ENCODE measurements around the gene CENPO. TPM values are rescaled to one million over a fixed set of nuclear protein-coding genes. Genes with fewer than 3 reads are reported as not detected.

Gene CENPO
- total RNA-seq, 1 experiment from 2014 or later, result 54.8 TPM

GRCh38 chr2:24768013-24768412 is 25.2 kb upstream of the CENPO start:
- Mint-ChIP-seq H3K4me3 (ENCODE audit: unreplicated experiment) (no peak overlapping the region), H3K9me3 (ENCODE audit: unreplicated experiment) (no peaks in the 10 kb centered on the region), H3K27ac (ENCODE audit: unreplicated experiment) (no peak overlapping the region), H3K27me3 (ENCODE audit: insufficient read depth, unreplicated experiment) (no peaks in the 10 kb centered on the region), H3K36me3 (ENCODE audit: insufficient read depth, unreplicated experiment) (peaks cover 43% of the 10 kb centered on the region), H3K4me1 (ENCODE audit: low read depth, unreplicated experiment) (peaks cover 26% of the 10 kb centered on the region)
- CTCF ChIA-PET, result no interaction called here
- POLR2A ChIA-PET, result no interaction called here
- DNase-seq, result peak in 1 of 2 experiments; percentile 42
- no peak for TF ChIP-seq CTCF (IDR thresholded peaks at IDR 0.05; ENCODE audit: insufficient read depth in 1 of 2, low read depth in 1 of 2, low read length in 1 of 2, severe bottlenecking in 1 of 2, unreplicated experiment in 1 of 2)
- H3K36me3 ChIP-seq (ENCODE audit: control insufficient read depth, insufficient read depth, low read length), result peaks cover 5% of the 10 kb centered on the region
- H3K9me3 ChIP-seq, result peaks cover 4% of the 10 kb centered on the region; the same call in 1 of the 2 replicates
- H3K4me1 ChIP-seq, result peaks cover 38% of the 10 kb centered on the region
- intact Hi-C loops (cut with micrococcal nuclease; ENCODE audit: unreplicated experiment), result no loop called here
- no peaks in the 10 kb centered on the region for H3K27me3 ChIP-seq (replicated peaks; ENCODE audit: control insufficient read depth, insufficient read depth, low read length)
- no TSS peak for BruUV-seq (replicated peaks)
- H3K4me3 ChIP-seq (ENCODE audit: low read depth, low read length), result no peak overlapping the region

- no peaks in the 10 kb centered on the region for H3K27me3 ChIP-seq (replicated peaks; ENCODE audit: control insufficient read depth, insufficient read depth, low read length)
- no peak for TF ChIP-seq CTCF (IDR thresholded peaks at IDR 0.05; ENCODE audit: insufficient read depth in 1 of 2, low read depth in 1 of 2, low read length in 1 of 2, severe bottlenecking in 1 of 2, unreplicated experiment in 1 of 2)
- POLR2A ChIA-PET, result no interaction called here
- CTCF ChIA-PET, result no interaction called here
- Mint-ChIP-seq H3K36me3 (ENCODE audit: insufficient read depth, unreplicated experiment) (peaks cover 43% of the 10 kb centered on the region), H3K4me3 (ENCODE audit: unreplicated experiment) (no peak overlapping the region), H3K27me3 (ENCODE audit: insufficient read depth, unreplicated experiment) (no peaks in the 10 kb centered on the region), H3K4me1 (ENCODE audit: low read depth, unreplicated experiment) (peaks cover 29% of the 10 kb centered on the region), H3K9me3 (ENCODE audit: unreplicated experiment) (no peaks in the 10 kb centered on the region), H3K27ac (ENCODE audit: unreplicated experiment) (no peak overlapping the region)
- peaks cover 36% of the 10 kb centered on the region for H3K4me1 ChIP-seq
- H3K4me3 ChIP-seq (ENCODE audit: low read depth, low read length), result no peak overlapping the region
- peaks cover 5% of the 10 kb centered on the region for H3K36me3 ChIP-seq (ENCODE audit: control insufficient read depth, insufficient read depth, low read length)
- DNase-seq, result no peak
- H3K9me3 ChIP-seq, result peaks cover 4% of the 10 kb centered on the region; the same call in 1 of the 2 replicates
- BruUV-seq (replicated peaks), result TSS peak; percentile 20
- intact Hi-C loops (cut with micrococcal nuclease; ENCODE audit: unreplicated experiment), result no loop called here
Observed at GRCh38 chr2:24768601-24769000, 24.6 kb upstream of the CENPO start.

- BruUV-seq (replicated peaks), result no TSS peak
- POLR2A ChIA-PET, result interaction anchor here (0.6 kb wide), 1 partner anchor 22 kb away, joined by 3 read pairs; the partner anchor contains the start of genes CENPO and PTRHD1
- Mint-ChIP-seq H3K27ac (ENCODE audit: unreplicated experiment) (peak overlapping the region; percentile 83), H3K4me3 (ENCODE audit: unreplicated experiment) (peak overlapping the region; percentile 31), H3K36me3 (ENCODE audit: insufficient read depth, unreplicated experiment) (peaks cover 24% of the 10 kb centered on the region), H3K4me1 (ENCODE audit: low read depth, unreplicated experiment) (peaks cover 39% of the 10 kb centered on the region), H3K9me3 (ENCODE audit: unreplicated experiment) (peaks cover under 1% of the 10 kb centered on the region), H3K27me3 (ENCODE audit: insufficient read depth, unreplicated experiment) (no peaks in the 10 kb centered on the region)
- H3K36me3 ChIP-seq (ENCODE audit: control insufficient read depth, insufficient read depth, low read length), result peaks cover 5% of the 10 kb centered on the region
- intact Hi-C loops (cut with micrococcal nuclease; ENCODE audit: unreplicated experiment), result loop anchor here (1.0 to 2.0 kb wide), 2 partner anchors 8 to 22 kb away; partner anchors contain the start of genes CENPO and PTRHD1
- H3K9me3 ChIP-seq, result peaks cover 4% of the 10 kb centered on the region; the same call in 1 of the 2 replicates
- peaks cover 35% of the 10 kb centered on the region for H3K4me1 ChIP-seq
- no peak for TF ChIP-seq CTCF (IDR thresholded peaks at IDR 0.05; ENCODE audit: insufficient read depth in 1 of 2, low read depth in 1 of 2, low read length in 1 of 2, severe bottlenecking in 1 of 2, unreplicated experiment in 1 of 2)
- no peak overlapping the region for H3K4me3 ChIP-seq (ENCODE audit: low read depth, low read length)
- peak; percentile 69 to 85 for DNase-seq
- CTCF ChIA-PET, result interaction anchor here (0.5 kb wide), 1 partner anchor 20 kb away, joined by 6 read pairs; no protein-coding TSS in a partner anchor
- no peaks in the 10 kb centered on the region for H3K27me3 ChIP-seq (replicated peaks; ENCODE audit: control insufficient read depth, insufficient read depth, low read length)
Observed at GRCh38 chr2:24771061-24771460, 22.2 kb upstream of the CENPO start.

Measured in Caco-2 (cell line).